NT2/D1 (cell line): ENCODE measurements around the gene KLHL18.

ENCODE experiments used
- DNase-seq: peaks from one replicate; pipeline ENCODE4 v3.0.0-alpha.2; 2011; ENCODE audit warnings: low read depth, low spot score
- H3K27me3 ChIP-seq: 2 replicates; pipeline ENCODE4 v1.6.0; 2011; ENCODE audit warnings: mild to moderate bottlenecking; ENCODE audit not compliant: insufficient read length, insufficient read depth
- H3K36me3 ChIP-seq: 2 replicates; pipeline ENCODE4 v1.6.1; 2011; ENCODE audit warnings: mild to moderate bottlenecking, low read length, mixed read lengths; ENCODE audit not compliant: insufficient read depth, insufficient read length
- H3K4me1 ChIP-seq: 2 replicates; pipeline ENCODE4 v1.5.1; 2011; ENCODE audit not compliant: insufficient read depth, insufficient read length
- H3K4me3 ChIP-seq: 2 replicates; pipeline ENCODE4 v1.5.1; 2011; ENCODE audit warnings: low read depth; ENCODE audit not compliant: insufficient read length
- H3K9ac ChIP-seq: 2 replicates; pipeline ENCODE4 v1.6.0; 2011; ENCODE audit warnings: low read depth; ENCODE audit not compliant: insufficient read length
- H3K9me3 ChIP-seq: 2 replicates; pipeline ENCODE4 v1.5.1; 2011; ENCODE audit warnings: mild to moderate bottlenecking, low read length; ENCODE audit not compliant: insufficient read depth
- SUZ12 ChIP-seq: IDR thresholded peaks from 2 replicates; pipeline ENCODE4 v1.6.1; 2011; ENCODE audit not compliant: insufficient read length, insufficient read depth; ENCODE audit errors: extremely low read depth
- YY1 ChIP-seq: IDR thresholded peaks from 2 replicates; pipeline ENCODE4 v1.6.1; 2011; ENCODE audit not compliant: insufficient read length, insufficient read depth
- ZNF274 ChIP-seq: IDR thresholded peaks from 2 replicates; pipeline ENCODE4 v1.6.1; 2011; ENCODE audit warnings: mild to moderate bottlenecking, low read depth, low read length

Gene KLHL18

GRCh38 chr3:47392933-47393332 is 110.2 kb downstream of the KLHL18 start:
- Histone ChIP-seq H3K27me3 (no peaks in the 10 kb centered on the region), H3K4me1 (peaks cover 4% of the 10 kb centered on the region), H3K4me3 (no peak overlapping the region), H3K9ac (no peak overlapping the region), H3K9me3 (no peaks in the 10 kb centered on the region), H3K36me3 (peaks cover 44% of the 10 kb centered on the region)
- DNase-seq: no peak
- TF ChIP-seq SUZ12: no peak
- TF ChIP-seq YY1: no peak
- TF ChIP-seq ZNF274: no peak

GRCh38 chr3:47394140-47394870 is 111.6 kb downstream of the KLHL18 start:
- Histone ChIP-seq H3K27me3 (no peaks in the 10 kb centered on the region), H3K9ac (no peak overlapping the region), H3K9me3 (no peaks in the 10 kb centered on the region), H3K4me3 (no peak overlapping the region), H3K36me3 (peaks cover 40% of the 10 kb centered on the region), H3K4me1 (peaks cover 4% of the 10 kb centered on the region)
- no peak for TF ChIP-seq ZNF274
- TF ChIP-seq SUZ12: no peak
- no peak for TF ChIP-seq YY1
- DNase-seq: no peak

- no peak for DNase-seq
- H3K27me3 ChIP-seq: no peaks in the 10 kb centered on the region
- H3K9me3 ChIP-seq: no peaks in the 10 kb centered on the region
- no peak for TF ChIP-seq SUZ12
- TF ChIP-seq ZNF274: no peak
- no peak for TF ChIP-seq YY1
- peaks cover 4% of the 10 kb centered on the region for H3K4me1 ChIP-seq
- no peak overlapping the region for H3K4me3 ChIP-seq
- H3K36me3 ChIP-seq: peaks cover 39% of the 10 kb centered on the region
- no peak overlapping the region for H3K9ac ChIP-seq
Measured at GRCh38 chr3:47394881-47395280, 112.1 kb downstream of the KLHL18 start.
